PC-9 (cell line): ENCODE measurements around the gene TAPBPL.
"Not testable (repeated sequence)": the region's sequence is repeated elsewhere in the genome, so short reads cannot be mapped to it uniquely, and the experiment has no call there.

Experiments
- EZH2 ChIP-seq: fragments of 200-600 bp; sonication (generic); IDR thresholded peaks from 2 replicates; pipeline ENCODE4 v1.8.0; 2017; ENCODE audit warnings: antibody characterized with exemption, low read depth
- TF ChIP-seq, protein P1 (sequence below): fragments of 200-600 bp; sonication (generic); conservative IDR thresholded peaks from 2 replicates; pipeline ENCODE4 v1.6.1; 2017; ENCODE audit warnings: mixed run types, antibody characterized with exemption, mild to moderate bottlenecking, moderate library complexity

DNA sequence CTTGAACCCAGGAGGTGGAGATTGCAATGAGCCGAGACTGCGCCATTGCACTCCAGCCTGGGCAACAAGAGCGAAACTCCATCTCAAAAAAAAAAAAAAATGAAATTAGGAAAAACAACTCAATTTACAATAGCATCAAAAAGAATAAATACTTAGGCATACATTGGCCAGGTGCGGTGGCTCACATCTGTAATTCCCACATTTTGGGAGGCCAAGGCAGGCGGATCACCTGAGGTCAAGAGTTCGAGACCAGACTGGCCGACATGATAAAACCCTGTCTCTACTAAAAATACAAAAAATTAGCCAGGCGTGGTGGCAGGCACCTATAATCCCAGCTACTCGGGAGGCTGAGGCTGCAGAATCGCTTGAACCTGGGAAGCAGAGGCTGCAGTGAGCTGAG lies 24.0 kb upstream of the TAPBPL start:
- TF ChIP-seq, protein P1, sequence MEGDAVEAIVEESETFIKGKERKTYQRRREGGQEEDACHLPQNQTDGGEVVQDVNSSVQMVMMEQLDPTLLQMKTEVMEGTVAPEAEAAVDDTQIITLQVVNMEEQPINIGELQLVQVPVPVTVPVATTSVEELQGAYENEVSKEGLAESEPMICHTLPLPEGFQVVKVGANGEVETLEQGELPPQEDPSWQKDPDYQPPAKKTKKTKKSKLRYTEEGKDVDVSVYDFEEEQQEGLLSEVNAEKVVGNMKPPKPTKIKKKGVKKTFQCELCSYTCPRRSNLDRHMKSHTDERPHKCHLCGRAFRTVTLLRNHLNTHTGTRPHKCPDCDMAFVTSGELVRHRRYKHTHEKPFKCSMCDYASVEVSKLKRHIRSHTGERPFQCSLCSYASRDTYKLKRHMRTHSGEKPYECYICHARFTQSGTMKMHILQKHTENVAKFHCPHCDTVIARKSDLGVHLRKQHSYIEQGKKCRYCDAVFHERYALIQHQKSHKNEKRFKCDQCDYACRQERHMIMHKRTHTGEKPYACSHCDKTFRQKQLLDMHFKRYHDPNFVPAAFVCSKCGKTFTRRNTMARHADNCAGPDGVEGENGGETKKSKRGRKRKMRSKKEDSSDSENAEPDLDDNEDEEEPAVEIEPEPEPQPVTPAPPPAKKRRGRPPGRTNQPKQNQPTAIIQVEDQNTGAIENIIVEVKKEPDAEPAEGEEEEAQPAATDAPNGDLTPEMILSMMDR, result not testable (repeated sequence)
- not testable (repeated sequence) for TF ChIP-seq EZH2
